HCT116 (cell line): ENCODE measurements around the gene TSKU. TPM values are rescaled to one million over a fixed set of nuclear protein-coding genes. Genes with fewer than 3 reads are reported as not detected.

Source experiments
- ATAC-seq: fragments of 200-7000 bp; cut with Tn5 transposase; 2 replicates; pipeline ENCODE4 v1.9.1; 2020; ENCODE audit warnings: mild to moderate bottlenecking, moderate library complexity
- BruUV-seq: library from RNA; stranded (reverse); fragments of 400-500 nt; replicated peaks from 2 replicates; lab custom pipeline; 2021; lab: Mats Ljungman, UMichigan
- CTCF ChIA-PET: fragments of 300-600 bp; sonication (Branson Sonifier 250); formaldehyde crosslinking; loops from one replicate; lab custom pipeline; 2021; ENCODE audit warnings: antibody characterized with exemption; lab: Charles Lee
- POLR2A ChIA-PET: fragments of 300-600, 350-600 bp; sonication (Branson Sonifier 250); formaldehyde crosslinking; loops from one replicate; lab custom pipeline; 2021; ENCODE audit warnings: antibody characterized with exemption; lab: Charles Lee
- RAD21 ChIA-PET, 2 experiments: fragments of 300-600 bp; sonication (Branson Sonifier 250); formaldehyde crosslinking; loops; one replicate each; lab custom pipeline; 2023; ENCODE audit warnings: low total read pairs in 2 of 2; ENCODE audit not compliant: uncharacterized antibody in 2 of 2, unreplicated experiment in 2 of 2, low non-redundant PET in 1 of 2; lab: Charles Lee
- DNase-seq: peaks from one replicate; pipeline ENCODE4 v3.0.0-alpha.2; 2010; ENCODE audit warnings: low read depth, low spot score
- H2AFZ ChIP-seq: fragments of 200-600 bp; shearing (Covaris generic), sonication (generic); 2 replicates; pipeline ENCODE4 v1.6.1; 2017; ENCODE audit warnings: low read depth, mixed run types, mixed read lengths, antibody characterized with exemption, low read length; ENCODE audit not compliant: poor library complexity, severe bottlenecking
- H3K27ac ChIP-seq: 2 replicates; pipeline ENCODE4 v1.5.1; 2012; ENCODE audit warnings: low read depth, low read length
- H3K27me3 ChIP-seq: fragments of 200-600 bp; sonication (generic); 2 replicates; pipeline ENCODE4 v1.6.1; 2016; ENCODE audit warnings: mixed run types, low read length, mixed read lengths; ENCODE audit not compliant: insufficient read depth
- H3K36me3 ChIP-seq, 2 experiments: fragments of 200-500 bp in 1 of 2; fragments of 200-600 bp in 1 of 2; sonication (Bioruptor generic) in 1 of 2; sonication (generic) in 1 of 2; 2 replicates each; pipeline versions ENCODE4 v1.5.1 to v1.6.1; 2014 to 2016; ENCODE audit warnings: low read length in 2 of 2, inconsistent platforms in 1 of 2, mixed read lengths in 1 of 2, mixed run types in 1 of 2; ENCODE audit not compliant: insufficient read depth in 2 of 2, control insufficient read depth in 1 of 2
- H3K4me1 ChIP-seq, 2 experiments: fragments of 200-600 bp in 1 of 2; sonication (generic) in 1 of 2; 2 replicates each; pipeline versions ENCODE4 v1.5.1 to v1.6.1; 2012 to 2017; ENCODE audit warnings: low read length in 2 of 2, inconsistent platforms in 1 of 2, mild to moderate bottlenecking in 1 of 2, mixed read lengths in 1 of 2, mixed run types in 1 of 2, moderate library complexity in 1 of 2; ENCODE audit not compliant: insufficient read depth in 2 of 2, control insufficient read depth in 1 of 2
- H3K4me2 ChIP-seq: fragments of 200-600 bp; sonication (generic); 2 replicates; pipeline ENCODE4 v1.6.1; 2017; ENCODE audit warnings: mixed run types, low read length, mixed read lengths
- H3K4me3 ChIP-seq, 2 experiments: fragments of 200-600 bp in 1 of 2; sonication (generic) in 1 of 2; replicated peaks in 1 of 2; 2 replicates each; pipeline ENCODE4 v1.5.1; 2011 to 2016; ENCODE audit warnings: low read length in 2 of 2, control low read depth in 1 of 2, low read depth in 1 of 2, mild to moderate bottlenecking in 1 of 2, mixed read lengths in 1 of 2, mixed run types in 1 of 2
- H3K79me2 ChIP-seq: fragments of 200-600 bp; sonication (generic); 2 replicates; pipeline ENCODE4 v1.6.1; 2017; ENCODE audit warnings: mild to moderate bottlenecking, mixed run types, low read length, moderate library complexity, mixed read lengths; ENCODE audit not compliant: insufficient read depth
- H3K9ac ChIP-seq: fragments of 200-600 bp; sonication (generic); 2 replicates; pipeline ENCODE4 v1.6.1; 2016; ENCODE audit warnings: low read length, mixed read lengths
- H3K9me2 ChIP-seq: fragments of 200-600 bp; sonication (generic), shearing (Covaris generic); 2 replicates; pipeline ENCODE4 v1.6.1; 2017; ENCODE audit warnings: mixed run types, mild to moderate bottlenecking, moderate library complexity; ENCODE audit not compliant: insufficient read depth
- H3K9me3 ChIP-seq, 2 experiments: fragments of 200-500 bp in 1 of 2; fragments of 200-600 bp in 1 of 2; sonication (Bioruptor generic) in 1 of 2; sonication (generic) in 1 of 2; 2 replicates each; pipeline ENCODE4 v1.6.1; 2014 to 2017; ENCODE audit warnings: low read length in 2 of 2, mixed read lengths in 2 of 2, inconsistent platforms in 1 of 2, low read depth in 1 of 2, mild to moderate bottlenecking in 1 of 2, mixed run types in 1 of 2, moderate library complexity in 1 of 2; ENCODE audit not compliant: control insufficient read depth in 1 of 2, insufficient read depth in 1 of 2
- H4K20me1 ChIP-seq: fragments of 200-600 bp; sonication (generic), shearing (Covaris generic); 2 replicates; pipeline ENCODE4 v1.6.1; 2017; ENCODE audit warnings: mixed run types, mild to moderate bottlenecking, moderate library complexity; ENCODE audit not compliant: insufficient read depth
- CEBPB ChIP-seq: IDR thresholded peaks from 2 replicates; pipeline ENCODE4 v1.6.1; 2012; ENCODE audit warnings: low read depth
- EGR1 ChIP-seq: IDR thresholded peaks from 2 replicates; pipeline ENCODE4 v1.6.1; 2012; ENCODE audit warnings: low read depth
- ELF1 ChIP-seq: IDR thresholded peaks from 2 replicates; pipeline ENCODE4 v1.6.1; 2012; ENCODE audit warnings: low read depth, borderline replicate concordance
- EZH2phosphoT487 ChIP-seq: fragments of 200-600 bp; IDR thresholded peaks from 2 replicates; pipeline ENCODE4 v1.6.1; 2018; ENCODE audit warnings: antibody characterized with exemption, borderline replicate concordance
- FOSL1 ChIP-seq: IDR thresholded peaks from 2 replicates; pipeline ENCODE4 v1.6.1; 2012; ENCODE audit warnings: low read depth
- JUND ChIP-seq: IDR thresholded peaks from 2 replicates; pipeline ENCODE4 v1.6.1; 2012
- POLR2A ChIP-seq: IDR thresholded peaks from 2 replicates; pipeline ENCODE4 v1.7.0; 2011; ENCODE audit warnings: borderline replicate concordance; ENCODE audit not compliant: insufficient read depth, insufficient read length; ENCODE audit errors: extremely low read depth
- SP1 ChIP-seq: IDR thresholded peaks from 2 replicates; pipeline ENCODE4 v1.6.1; 2012; ENCODE audit warnings: low read depth
- SRF ChIP-seq: IDR thresholded peaks from 2 replicates; pipeline ENCODE4 v1.6.1; 2012; ENCODE audit warnings: low read depth
- TCF7L2 ChIP-seq: IDR thresholded peaks from 2 replicates; pipeline ENCODE4 v1.7.0; 2011; ENCODE audit warnings: borderline replicate concordance, inconsistent platforms; ENCODE audit not compliant: insufficient read depth, insufficient read length; ENCODE audit errors: extremely low read depth
- ZFX ChIP-seq: fragments of 450-650 bp; IDR thresholded peaks from 2 replicates; pipeline ENCODE4 v1.6.1; 2017
- intact Hi-C: fragments of 100-400 bp; cut with micrococcal nuclease; formaldehyde crosslinking; loops from 2 replicates; pipeline ENCODE4 v1.10.0; 2022
- total RNA-seq: library from RNA; stranded (reverse); gene quantifications from one replicate; pipeline ENCODE4 v1.2.1, GENCODE V29; 2021; ENCODE audit not compliant: unreplicated experiment
- TF ChIP-seq, protein P1 (sequence below), 3 experiments: fragments of 200-600 bp in 1 of 3; sonication (generic) in 1 of 3; IDR thresholded peaks in 2 of 3; conservative IDR thresholded peaks in 1 of 3; 2 replicates each; pipeline ENCODE4 v1.5.1; 2012 to 2017; ENCODE audit warnings: low read depth in 2 of 3, low read length in 2 of 3, antibody characterized with exemption in 1 of 3, borderline replicate concordance in 1 of 3, control low read depth in 1 of 3, mild to moderate bottlenecking in 1 of 3, mixed read lengths in 1 of 3, mixed run types in 1 of 3, moderate library complexity in 1 of 3; ENCODE audit not compliant: insufficient read depth in 1 of 3
- TF ChIP-seq, protein P2 (sequence below): IDR thresholded peaks from 2 replicates; pipeline ENCODE4 v1.6.1; 2012

The TSKU gene
- total RNA-seq, 1 experiment from 2014 or later: 21.9 TPM

DNA sequence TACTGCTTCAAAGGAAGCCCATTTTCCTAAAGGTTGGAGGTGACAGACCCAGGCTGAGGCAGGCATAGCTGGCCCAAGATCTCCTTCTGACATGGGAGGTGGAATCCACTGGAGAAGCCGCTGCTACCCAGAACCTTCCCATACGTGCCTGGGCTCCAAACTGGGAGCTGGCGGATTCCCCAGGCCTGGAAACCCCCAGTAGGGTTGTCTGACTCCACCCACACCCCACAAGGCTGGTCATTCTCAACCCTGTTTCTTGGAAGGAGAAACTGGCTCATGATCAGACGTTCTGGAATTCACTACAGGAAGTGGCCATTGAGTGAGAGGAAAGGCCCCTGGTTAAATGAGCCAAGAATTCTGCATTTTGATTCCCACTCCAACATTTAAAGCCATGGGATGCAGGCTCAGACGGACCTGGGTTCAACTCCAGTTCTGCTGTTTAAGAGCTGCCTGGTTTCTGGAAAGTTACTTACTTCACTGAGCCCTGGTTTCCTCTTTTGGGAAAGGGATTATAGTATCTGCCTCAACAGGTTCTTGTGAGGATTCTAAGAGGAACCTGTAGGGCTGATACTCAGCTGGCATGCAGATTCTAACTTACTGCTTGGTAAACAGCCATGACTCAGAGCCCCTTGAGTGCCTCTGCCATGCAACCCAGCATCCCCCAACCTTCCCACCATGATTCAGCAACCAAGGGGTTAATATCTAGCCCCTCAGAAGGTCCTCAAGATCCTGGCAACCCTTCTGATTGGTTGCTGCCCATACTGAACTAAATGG is 19.4 kb upstream of the TSKU start (continued):
- TF ChIP-seq, protein P1, sequence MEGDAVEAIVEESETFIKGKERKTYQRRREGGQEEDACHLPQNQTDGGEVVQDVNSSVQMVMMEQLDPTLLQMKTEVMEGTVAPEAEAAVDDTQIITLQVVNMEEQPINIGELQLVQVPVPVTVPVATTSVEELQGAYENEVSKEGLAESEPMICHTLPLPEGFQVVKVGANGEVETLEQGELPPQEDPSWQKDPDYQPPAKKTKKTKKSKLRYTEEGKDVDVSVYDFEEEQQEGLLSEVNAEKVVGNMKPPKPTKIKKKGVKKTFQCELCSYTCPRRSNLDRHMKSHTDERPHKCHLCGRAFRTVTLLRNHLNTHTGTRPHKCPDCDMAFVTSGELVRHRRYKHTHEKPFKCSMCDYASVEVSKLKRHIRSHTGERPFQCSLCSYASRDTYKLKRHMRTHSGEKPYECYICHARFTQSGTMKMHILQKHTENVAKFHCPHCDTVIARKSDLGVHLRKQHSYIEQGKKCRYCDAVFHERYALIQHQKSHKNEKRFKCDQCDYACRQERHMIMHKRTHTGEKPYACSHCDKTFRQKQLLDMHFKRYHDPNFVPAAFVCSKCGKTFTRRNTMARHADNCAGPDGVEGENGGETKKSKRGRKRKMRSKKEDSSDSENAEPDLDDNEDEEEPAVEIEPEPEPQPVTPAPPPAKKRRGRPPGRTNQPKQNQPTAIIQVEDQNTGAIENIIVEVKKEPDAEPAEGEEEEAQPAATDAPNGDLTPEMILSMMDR (IDR thresholded peaks at IDR 0.05 in 2 of 3, conservative IDR thresholded peaks at IDR 0.05 in 1 of 3; ENCODE audit: borderline replicate concordance in 1 of 3, insufficient read depth in 1 of 3, low read depth in 2 of 3, low read length in 2 of 3): no peak
- no peak for TF ChIP-seq SRF
- TF ChIP-seq TCF7L2: no peak
- TF ChIP-seq CEBPB: no peak
- TF ChIP-seq, protein P2, sequence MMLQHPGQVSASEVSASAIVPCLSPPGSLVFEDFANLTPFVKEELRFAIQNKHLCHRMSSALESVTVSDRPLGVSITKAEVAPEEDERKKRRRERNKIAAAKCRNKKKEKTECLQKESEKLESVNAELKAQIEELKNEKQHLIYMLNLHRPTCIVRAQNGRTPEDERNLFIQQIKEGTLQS: no peak
- TF ChIP-seq ELF1: no peak
- no peak for TF ChIP-seq EZH2phosphoT487

DNA sequence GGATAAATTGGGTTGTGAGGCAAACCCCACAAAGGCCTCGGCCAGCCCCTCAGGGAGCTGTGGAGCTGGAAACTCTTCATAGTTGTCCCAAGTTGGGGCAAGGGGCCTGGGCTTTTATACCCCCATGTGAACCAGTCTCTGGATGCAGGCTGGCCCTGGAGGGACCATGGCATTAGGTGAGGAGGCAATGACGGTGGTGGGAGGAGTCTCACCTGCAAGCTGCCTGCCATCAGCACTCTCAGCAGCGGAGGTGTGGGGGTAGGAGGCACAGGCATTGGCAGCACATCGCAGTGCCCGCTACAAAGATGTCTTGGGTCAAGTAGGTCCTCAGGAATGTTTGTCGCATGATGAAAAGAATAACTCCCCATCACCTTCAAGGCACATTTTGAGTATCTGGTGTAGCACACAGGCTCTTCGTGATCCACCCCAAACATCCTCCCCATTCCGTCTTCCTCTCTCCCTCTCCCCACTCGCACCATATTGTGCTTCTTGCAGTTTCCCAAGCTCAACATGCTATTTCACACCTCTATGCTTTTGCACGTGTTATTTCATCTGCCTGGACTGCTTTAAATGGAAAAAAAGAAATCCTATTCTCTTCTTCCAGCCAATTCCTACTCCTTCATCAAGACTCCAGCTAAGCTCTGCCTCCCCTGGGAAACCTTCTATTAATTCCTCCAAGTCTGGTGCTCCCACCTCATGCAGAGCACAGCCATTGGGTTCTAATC is 18.1 kb upstream of the TSKU start:
- DNase-seq (no peak), ATAC-seq (no peak)
- Histone ChIP-seq H3K9me2 (no peaks in the 10 kb centered on the region), H3K4me1 (peaks cover 16 to 26% of the 10 kb centered on the region in 2 experiments; a peak in 3 of 4 replicates), H3K27ac (no peak overlapping the region), H3K27me3 (no peaks in the 10 kb centered on the region), H3K79me2 (no peaks in the 10 kb centered on the region), H3K9me3 (no peaks in the 10 kb centered on the region), H2AFZ (no peak overlapping the region), H4K20me1 (no peaks in the 10 kb centered on the region), H3K4me3 (no peak overlapping the region), H3K9ac (no peak overlapping the region), H3K4me2 (no peak overlapping the region), H3K36me3 (no peaks in the 10 kb centered on the region)
- RAD21 ChIA-PET: no interaction called here
- POLR2A ChIA-PET: no interaction called here
- TF ChIP-seq TCF7L2 (no peak), POLR2A (no peak), CEBPB (no peak), JUND (no peak), FOSL1 (no peak), EGR1 (no peak), SP1 (no peak), SRF (no peak), ZFX (no peak)
- intact Hi-C loops: no loop called here
- BruUV-seq: no TSS peak
- CTCF ChIA-PET: no interaction called here
